ENCODE measurements around the gene ADAM33.

GRCh38 chr20:3686421-3686820 is 4.6 kb upstream of the ADAM33 start:
- TF ChIP-seq CTCF (conservative IDR thresholded peaks at IDR 0.05; ENCODE audit: low read depth, low read length) (no peak), EZH2 (IDR thresholded peaks at IDR 0.05; ENCODE audit: borderline replicate concordance, low read depth, low read length, poor library complexity, severe bottlenecking) (no peak)

Data from A673 (cell line).